ENCODE data around the gene C1QTNF7.

The C1QTNF7 gene

DNA sequence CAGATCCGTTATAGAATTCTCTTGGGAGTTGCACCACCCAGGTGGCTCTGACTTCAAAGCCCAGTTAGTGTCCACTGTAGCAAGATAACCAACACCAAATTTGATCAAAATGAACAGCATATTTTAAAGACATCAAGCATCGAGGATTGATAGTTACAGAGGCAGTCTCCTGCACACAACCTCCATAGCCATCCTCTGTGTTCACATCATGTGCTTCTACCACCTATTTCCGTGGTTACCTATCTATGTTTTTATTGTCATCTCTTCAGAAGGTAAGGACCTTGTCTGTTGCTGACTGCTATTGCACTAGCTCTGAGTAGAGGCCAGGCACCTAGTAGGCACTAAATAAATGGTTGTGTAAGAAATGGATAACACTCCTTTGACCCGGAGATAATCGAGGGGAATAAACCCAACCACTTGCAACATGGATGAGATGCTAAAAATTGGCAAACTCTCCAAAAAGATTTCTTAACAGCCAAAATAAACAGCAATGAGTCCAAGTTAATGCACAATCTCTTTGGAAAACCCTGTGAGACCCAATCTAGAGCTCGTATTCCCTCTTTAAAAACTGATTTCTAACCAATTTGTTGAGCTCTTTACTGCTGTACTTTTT is 14.7 kb upstream of the C1QTNF7 start:
- no peaks in the 10 kb centered on the region for H3K27me3 ChIP-seq (ENCODE audit: insufficient read depth, low read length)
- H3K4me1 ChIP-seq (ENCODE audit: control insufficient read depth, insufficient read depth, low read length, unreplicated experiment) = peaks cover 25% of the 10 kb centered on the region
- H3K79me2 ChIP-seq (ENCODE audit: control insufficient read depth, insufficient read depth, low read length, unreplicated experiment) = no peaks in the 10 kb centered on the region
- peak overlapping the region; percentile 9 for H2AFZ ChIP-seq (ENCODE audit: low read length, unreplicated experiment)
- no peaks in the 10 kb centered on the region for H3K36me3 ChIP-seq (ENCODE audit: insufficient read depth, low read length)
- H3K4me3 ChIP-seq (ENCODE audit: low read depth, low read length) = no peak overlapping the region
- H3K27ac ChIP-seq (ENCODE audit: low read depth, low read length) = 0 out of 2 replicates have a peak overlapping the region, but pooled peaks have one; percentile 2

- Histone ChIP-seq H3K79me2 (ENCODE audit: control insufficient read depth, insufficient read depth, low read length, unreplicated experiment) (no peaks in the 10 kb centered on the region), H3K4me1 (ENCODE audit: control insufficient read depth, insufficient read depth, low read length, unreplicated experiment) (peaks cover 25% of the 10 kb centered on the region), H3K27me3 (ENCODE audit: insufficient read depth, low read length) (no peaks in the 10 kb centered on the region), H3K4me3 (ENCODE audit: low read depth, low read length) (no peak overlapping the region), H3K27ac (ENCODE audit: low read depth, low read length) (0 out of 2 replicates have a peak overlapping the region, but pooled peaks have one; percentile 2), H3K36me3 (ENCODE audit: insufficient read depth, low read length) (no peaks in the 10 kb centered on the region), H2AFZ (ENCODE audit: low read length, unreplicated experiment) (peak overlapping the region; percentile 9)
These were observed 14.2 kb upstream of the C1QTNF7 start for GRCh38 chr4:15413623-15414019.

DNA sequence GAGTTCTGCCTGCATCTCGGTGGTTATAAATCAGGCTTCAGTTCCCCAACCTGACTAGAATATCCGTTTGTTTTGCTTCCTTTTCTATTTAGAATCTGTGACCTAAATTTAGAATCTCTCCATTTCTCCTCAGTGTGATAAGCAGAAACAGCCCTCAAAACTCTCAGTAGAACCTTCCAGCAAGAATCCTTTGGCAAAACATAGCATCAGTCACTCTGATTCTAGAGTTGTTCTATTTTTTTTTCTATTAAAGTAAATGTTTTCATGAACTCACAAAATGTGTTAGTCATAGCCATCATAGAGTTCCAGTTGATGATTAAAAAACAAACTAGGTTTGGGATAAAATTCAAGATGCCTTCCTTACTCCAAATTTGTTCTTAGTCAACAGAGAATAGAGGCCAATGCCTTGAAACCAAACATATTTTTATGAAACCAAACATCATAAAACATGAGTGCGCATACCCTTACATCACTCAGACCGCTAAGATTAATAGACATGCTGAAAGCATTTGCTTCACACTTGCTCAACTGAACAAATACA is 13.2 kb upstream of the C1QTNF7 start:
- 0 out of 2 replicates have a peak overlapping the region, but pooled peaks have one; percentile 26 for H3K4me3 ChIP-seq (ENCODE audit: low read depth, low read length)

GRCh38 chr4:15416357-15417232 is 11.2 kb upstream of the C1QTNF7 start:
- H3K27ac ChIP-seq (ENCODE audit: low read depth, low read length) = no peak overlapping the region
- H2AFZ ChIP-seq (ENCODE audit: low read length, unreplicated experiment) = no peak overlapping the region
- H3K4me3 ChIP-seq (ENCODE audit: low read depth, low read length) = no peak overlapping the region
- no peaks in the 10 kb centered on the region for H3K27me3 ChIP-seq (ENCODE audit: insufficient read depth, low read length)
- peaks cover 30% of the 10 kb centered on the region for H3K4me1 ChIP-seq (ENCODE audit: control insufficient read depth, insufficient read depth, low read length, unreplicated experiment)
- H3K36me3 ChIP-seq (ENCODE audit: insufficient read depth, low read length) = no peaks in the 10 kb centered on the region
- no peaks in the 10 kb centered on the region for H3K79me2 ChIP-seq (ENCODE audit: control insufficient read depth, insufficient read depth, low read length, unreplicated experiment)

More for the DNA sequence above, 13.2 kb upstream of the C1QTNF7 start:
- Histone ChIP-seq H3K27ac (ENCODE audit: low read depth, low read length) (peak overlapping the region; percentile 37), H3K79me2 (ENCODE audit: control insufficient read depth, insufficient read depth, low read length, unreplicated experiment) (no peaks in the 10 kb centered on the region), H3K27me3 (ENCODE audit: insufficient read depth, low read length) (no peaks in the 10 kb centered on the region), H3K4me1 (ENCODE audit: control insufficient read depth, insufficient read depth, low read length, unreplicated experiment) (peaks cover 25% of the 10 kb centered on the region), H3K36me3 (ENCODE audit: insufficient read depth, low read length) (no peaks in the 10 kb centered on the region), H2AFZ (ENCODE audit: low read length, unreplicated experiment) (peak overlapping the region; percentile 73)

DNA sequence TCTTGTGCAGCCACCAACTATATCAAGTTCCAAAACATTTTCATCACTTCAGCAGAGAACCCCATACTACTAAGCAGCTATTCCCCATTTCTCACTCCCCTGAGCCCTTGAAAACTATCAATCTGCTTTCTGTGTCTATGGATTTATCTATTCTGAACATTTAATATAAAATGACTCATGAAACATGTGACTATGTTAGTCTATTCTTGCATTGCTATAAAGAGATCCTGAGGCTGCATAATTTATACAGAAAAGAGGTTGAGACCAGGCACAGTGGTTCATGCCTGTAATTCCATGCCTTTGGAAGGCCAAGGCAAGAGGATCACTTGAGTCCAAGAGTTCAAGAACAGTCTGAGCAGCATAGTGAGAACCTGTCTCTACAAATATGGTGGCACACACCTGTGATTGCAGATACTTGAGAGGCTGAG is 10.6 kb upstream of the C1QTNF7 start:
- Histone ChIP-seq H3K4me3 (ENCODE audit: low read depth, low read length) (no peak overlapping the region), H3K27me3 (ENCODE audit: insufficient read depth, low read length) (no peaks in the 10 kb centered on the region), H2AFZ (ENCODE audit: low read length, unreplicated experiment) (no peak overlapping the region), H3K36me3 (ENCODE audit: insufficient read depth, low read length) (no peaks in the 10 kb centered on the region), H3K79me2 (ENCODE audit: control insufficient read depth, insufficient read depth, low read length, unreplicated experiment) (no peaks in the 10 kb centered on the region), H3K4me1 (ENCODE audit: control insufficient read depth, insufficient read depth, low read length, unreplicated experiment) (peaks cover 30% of the 10 kb centered on the region), H3K27ac (ENCODE audit: low read depth, low read length) (no peak overlapping the region)

DNA sequence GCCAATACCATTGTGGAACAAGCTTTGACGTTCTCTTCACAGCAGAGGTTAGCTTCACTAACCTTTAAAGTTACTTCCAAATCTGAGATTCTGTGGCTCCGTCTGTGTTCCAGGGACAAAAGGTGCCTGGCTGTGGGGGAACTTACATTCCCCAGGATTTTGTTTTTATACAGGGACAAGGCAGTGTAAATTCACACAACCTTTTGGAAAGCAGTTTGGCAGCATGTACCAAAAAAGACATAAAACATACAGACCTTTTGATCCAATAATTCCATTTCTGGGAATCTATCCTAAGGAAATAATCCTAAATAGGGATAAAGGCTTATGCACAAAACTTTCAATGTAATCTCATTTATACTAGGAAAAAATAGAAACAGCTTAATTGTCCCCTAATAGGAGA is 8.9 kb upstream of the C1QTNF7 start:
- H3K4me3 ChIP-seq (ENCODE audit: low read depth, low read length) = no peak overlapping the region
- no peaks in the 10 kb centered on the region for H3K79me2 ChIP-seq (ENCODE audit: control insufficient read depth, insufficient read depth, low read length, unreplicated experiment)
- no peaks in the 10 kb centered on the region for H3K27me3 ChIP-seq (ENCODE audit: insufficient read depth, low read length)
- H3K36me3 ChIP-seq (ENCODE audit: insufficient read depth, low read length) = no peaks in the 10 kb centered on the region
- peaks cover 19% of the 10 kb centered on the region for H3K4me1 ChIP-seq (ENCODE audit: control insufficient read depth, insufficient read depth, low read length, unreplicated experiment)
- H3K27ac ChIP-seq (ENCODE audit: low read depth, low read length) = no peak overlapping the region
- no peak overlapping the region for H2AFZ ChIP-seq (ENCODE audit: low read length, unreplicated experiment)

DNA sequence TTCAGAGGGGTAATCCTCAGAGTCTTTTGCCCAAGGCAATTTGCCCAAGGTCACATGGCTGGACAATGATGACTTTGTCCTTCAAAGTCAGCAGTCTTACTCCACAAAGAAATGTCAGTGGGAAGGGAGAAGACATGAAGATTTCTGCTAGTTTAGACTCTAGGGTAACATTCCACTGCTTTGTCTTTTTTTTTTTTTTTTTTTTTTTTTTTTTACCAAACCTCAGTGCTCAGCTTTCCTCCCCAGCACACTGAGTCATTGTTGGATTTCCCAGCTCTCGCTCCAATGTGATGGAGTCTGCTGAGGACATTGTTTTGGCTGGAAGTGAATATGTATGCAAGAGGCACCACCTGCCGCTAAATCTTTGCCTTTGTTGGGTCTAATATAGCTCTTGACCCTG is 7.2 kb upstream of the C1QTNF7 start:
- peaks cover 13% of the 10 kb centered on the region for H3K4me1 ChIP-seq (ENCODE audit: control insufficient read depth, insufficient read depth, low read length, unreplicated experiment)
- no peaks in the 10 kb centered on the region for H3K36me3 ChIP-seq (ENCODE audit: insufficient read depth, low read length)
- H3K27ac ChIP-seq (ENCODE audit: low read depth, low read length) = no peak overlapping the region
- H3K27me3 ChIP-seq (ENCODE audit: insufficient read depth, low read length) = no peaks in the 10 kb centered on the region
- H3K4me3 ChIP-seq (ENCODE audit: low read depth, low read length) = no peak overlapping the region
- no peak overlapping the region for H2AFZ ChIP-seq (ENCODE audit: low read length, unreplicated experiment)
- no peaks in the 10 kb centered on the region for H3K79me2 ChIP-seq (ENCODE audit: control insufficient read depth, insufficient read depth, low read length, unreplicated experiment)

DNA sequence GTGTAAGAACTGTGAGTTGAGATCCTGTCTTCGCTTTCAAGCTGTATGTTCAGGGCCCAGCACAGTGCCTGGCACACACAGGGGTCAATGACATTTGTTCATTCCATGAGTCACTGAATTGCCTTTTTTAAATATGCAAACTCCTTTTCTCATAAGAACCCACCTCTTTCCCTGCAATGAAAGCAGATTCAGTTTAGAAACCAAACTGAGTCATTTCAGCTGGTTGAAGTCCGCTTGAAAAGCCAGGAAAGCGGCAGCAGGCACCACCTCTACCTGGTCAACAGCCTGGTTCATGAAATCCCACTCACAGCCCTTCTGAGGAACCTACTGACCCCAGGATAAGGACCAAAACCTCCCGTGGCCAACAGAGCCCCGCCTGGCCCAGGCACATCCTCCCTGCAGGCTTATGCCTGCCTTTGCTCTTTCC is 4.5 kb upstream of the C1QTNF7 start:
- Histone ChIP-seq H2AFZ (ENCODE audit: low read length, unreplicated experiment) (no peak overlapping the region), H3K36me3 (ENCODE audit: insufficient read depth, low read length) (no peaks in the 10 kb centered on the region), H3K27ac (ENCODE audit: low read depth, low read length) (no peak overlapping the region), H3K4me3 (ENCODE audit: low read depth, low read length) (no peak overlapping the region), H3K27me3 (ENCODE audit: insufficient read depth, low read length) (no peaks in the 10 kb centered on the region), H3K4me1 (ENCODE audit: control insufficient read depth, insufficient read depth, low read length, unreplicated experiment) (peaks cover 13% of the 10 kb centered on the region), H3K79me2 (ENCODE audit: control insufficient read depth, insufficient read depth, low read length, unreplicated experiment) (no peaks in the 10 kb centered on the region)

DNA sequence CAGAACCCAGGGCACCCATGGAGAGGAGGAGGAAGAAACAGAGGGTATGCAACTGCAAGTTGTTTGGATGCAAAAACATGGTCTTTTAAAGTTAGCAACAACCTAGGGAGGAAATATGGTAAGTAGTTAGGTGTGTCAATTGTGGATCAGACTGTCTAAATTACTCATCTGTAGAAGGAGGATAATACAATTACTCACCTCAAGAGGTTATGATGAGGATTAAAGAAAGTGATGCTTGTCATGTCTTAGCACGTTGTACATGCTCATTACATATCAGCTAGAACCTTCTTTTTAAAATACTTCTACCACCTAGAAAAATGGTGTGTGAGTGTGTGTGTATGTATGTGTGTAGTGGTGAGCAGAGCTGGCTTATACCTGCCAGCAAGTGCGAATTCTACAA is 2.3 kb upstream of the C1QTNF7 start:
- Histone ChIP-seq H3K27ac (ENCODE audit: low read depth, low read length) (no peak overlapping the region), H3K4me1 (ENCODE audit: control insufficient read depth, insufficient read depth, low read length, unreplicated experiment) (peaks cover 8% of the 10 kb centered on the region), H3K4me3 (ENCODE audit: low read depth, low read length) (no peak overlapping the region), H3K36me3 (ENCODE audit: insufficient read depth, low read length) (no peaks in the 10 kb centered on the region), H3K27me3 (ENCODE audit: insufficient read depth, low read length) (no peaks in the 10 kb centered on the region), H2AFZ (ENCODE audit: low read length, unreplicated experiment) (no peak overlapping the region), H3K79me2 (ENCODE audit: control insufficient read depth, insufficient read depth, low read length, unreplicated experiment) (no peaks in the 10 kb centered on the region)

DNA sequence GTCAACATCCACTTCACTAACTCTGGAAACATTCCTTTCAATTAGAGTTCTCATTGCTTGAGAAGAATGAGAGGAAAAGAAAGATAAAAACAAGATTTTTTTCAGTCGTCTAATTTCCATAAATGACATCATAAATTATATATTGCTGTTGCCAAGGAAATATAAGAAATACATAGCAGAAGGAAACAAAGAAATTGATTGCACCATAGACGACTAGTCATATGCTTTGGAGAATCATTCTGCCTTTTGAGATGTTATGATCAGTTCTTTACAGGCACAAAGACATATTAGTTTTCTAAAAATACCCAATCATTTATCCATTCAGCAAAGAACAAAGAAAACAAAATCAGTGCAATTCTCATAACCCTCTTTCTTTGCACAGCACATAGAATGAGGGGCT is 672 bp upstream of the C1QTNF7 start:
- H3K4me3 ChIP-seq (ENCODE audit: low read depth, low read length) = no peak overlapping the region
- H3K27me3 ChIP-seq (ENCODE audit: insufficient read depth, low read length) = no peaks in the 10 kb centered on the region
- H3K79me2 ChIP-seq (ENCODE audit: control insufficient read depth, insufficient read depth, low read length, unreplicated experiment) = no peaks in the 10 kb centered on the region
- peaks cover 5% of the 10 kb centered on the region for H3K4me1 ChIP-seq (ENCODE audit: control insufficient read depth, insufficient read depth, low read length, unreplicated experiment)
- H3K27ac ChIP-seq (ENCODE audit: low read depth, low read length) = no peak overlapping the region
- peak overlapping the region; percentile 33 for H2AFZ ChIP-seq (ENCODE audit: low read length, unreplicated experiment)
- H3K36me3 ChIP-seq (ENCODE audit: insufficient read depth, low read length) = no peaks in the 10 kb centered on the region
